ENCODE measurements around the gene RHBDF1.
A peak's percentile ranks its signal among the peaks of the same experiment; 100 is the strongest.
"Not testable (repeated sequence)": the region's sequence is repeated elsewhere in the genome, so short reads cannot be mapped to it uniquely, and the experiment has no call there.

RHBDF1 gene

DNA sequence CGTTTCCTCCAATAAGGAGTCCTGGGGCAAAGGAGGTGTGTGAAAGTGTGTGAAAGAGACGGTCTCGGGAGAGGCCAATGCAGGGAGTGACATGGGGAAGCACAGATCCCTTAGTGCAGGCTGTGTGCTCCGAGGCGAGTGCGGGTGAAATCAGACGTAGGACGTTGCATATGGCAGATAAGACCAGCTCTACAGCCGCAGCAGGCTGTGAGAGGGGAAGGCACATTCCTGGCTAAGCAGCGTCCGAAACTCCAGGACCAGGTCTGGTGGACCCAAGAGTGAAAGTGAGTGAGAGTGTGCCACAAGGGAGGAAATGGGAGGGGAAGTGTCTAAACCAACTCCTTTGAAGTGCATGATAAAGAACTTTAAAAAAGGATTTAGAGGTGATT is 30.4 kb downstream of the RHBDF1 start:
- H3K4me3 ChIP-seq (ENCODE audit: low read depth, low read length) = no peak overlapping the region
- TF ChIP-seq CTCF (IDR thresholded peaks at IDR 0.05; ENCODE audit: insufficient read depth, low read depth, low read length, missing control alignments) = no peak
- DNase-seq (ENCODE audit: low read depth) = no peak

GRCh38 chr16:41439-42068 is 30.9 kb downstream of the RHBDF1 start:
- DNase-seq (ENCODE audit: low read depth) = no peak
- H3K4me3 ChIP-seq (ENCODE audit: low read depth, low read length) = no peak overlapping the region
- no peak for TF ChIP-seq CTCF (IDR thresholded peaks at IDR 0.05; ENCODE audit: insufficient read depth, low read depth, low read length, missing control alignments)

DNA sequence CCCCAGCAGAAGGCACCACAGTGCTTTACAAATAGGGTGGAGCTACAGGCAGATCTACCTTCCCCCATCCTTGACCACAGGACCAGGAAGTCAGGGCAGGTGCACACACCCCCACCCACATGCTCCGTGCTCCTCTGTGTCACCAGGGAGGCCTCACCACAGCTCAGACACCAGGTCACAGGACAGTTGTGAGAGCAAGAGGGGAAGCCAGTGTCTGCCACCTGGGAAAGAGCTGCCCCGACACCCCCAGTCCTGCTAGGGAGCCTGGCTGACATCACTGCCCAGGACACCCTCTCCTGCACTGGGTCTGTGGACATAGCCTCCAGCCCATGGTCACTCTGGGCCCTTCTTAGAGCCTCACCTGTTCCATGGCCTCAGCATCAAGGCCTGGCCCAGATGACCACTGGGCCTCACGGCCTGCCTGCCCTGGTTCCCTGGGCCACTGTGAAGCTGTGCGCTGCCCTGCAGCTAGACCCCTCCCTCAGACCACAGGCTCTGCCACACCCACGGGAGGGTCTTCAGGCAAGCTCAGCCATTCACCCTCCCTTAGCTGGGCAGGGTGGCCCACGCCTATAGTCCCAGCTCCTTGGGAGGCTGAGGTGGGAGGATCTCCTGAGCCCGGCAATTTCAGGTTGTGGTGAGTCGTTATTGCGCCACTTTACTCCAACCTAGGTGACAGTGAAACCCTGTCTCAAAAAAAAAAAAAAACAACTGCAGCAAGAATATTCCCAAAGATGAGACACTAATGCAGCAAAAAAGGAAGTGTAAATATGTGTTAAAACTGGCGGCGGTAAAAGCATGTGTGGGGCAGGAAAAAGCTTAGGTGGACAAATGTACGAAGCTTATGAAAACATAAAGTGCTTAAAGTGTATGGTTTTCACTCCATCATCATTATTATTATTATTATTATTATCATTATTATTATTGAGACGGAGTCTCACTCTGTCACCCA is 33.2 kb downstream of the RHBDF1 start:
- no peak overlapping the region for H3K4me3 ChIP-seq (ENCODE audit: low read depth, low read length)
- no peak for TF ChIP-seq CTCF (IDR thresholded peaks at IDR 0.05; ENCODE audit: insufficient read depth, low read depth, low read length, missing control alignments)
- peak; percentile 81 for DNase-seq (ENCODE audit: low read depth)

DNA sequence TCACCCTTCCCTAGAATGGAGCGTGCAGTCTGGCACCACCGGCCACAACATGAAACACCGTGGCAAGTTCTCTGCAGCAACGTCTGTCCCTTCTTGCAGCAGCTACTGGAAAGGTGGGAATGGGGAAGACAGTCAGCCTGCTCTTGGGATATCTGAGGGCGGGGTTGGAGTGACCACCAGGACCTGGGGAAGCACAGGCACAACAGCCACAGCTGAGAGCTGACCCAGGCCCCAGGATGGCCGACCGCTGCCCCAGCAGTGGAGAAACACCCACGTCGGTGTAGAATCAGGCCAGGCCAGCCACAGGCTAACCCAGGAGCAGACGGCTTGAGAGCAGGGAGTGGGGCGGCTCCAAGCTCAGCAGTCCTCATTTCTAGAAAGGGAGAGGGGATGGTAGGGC is 34.2 kb downstream of the RHBDF1 start:
- not testable (repeated sequence) for DNase-seq (ENCODE audit: low read depth); H3K4me3 ChIP-seq (ENCODE audit: low read depth, low read length)

DNA sequence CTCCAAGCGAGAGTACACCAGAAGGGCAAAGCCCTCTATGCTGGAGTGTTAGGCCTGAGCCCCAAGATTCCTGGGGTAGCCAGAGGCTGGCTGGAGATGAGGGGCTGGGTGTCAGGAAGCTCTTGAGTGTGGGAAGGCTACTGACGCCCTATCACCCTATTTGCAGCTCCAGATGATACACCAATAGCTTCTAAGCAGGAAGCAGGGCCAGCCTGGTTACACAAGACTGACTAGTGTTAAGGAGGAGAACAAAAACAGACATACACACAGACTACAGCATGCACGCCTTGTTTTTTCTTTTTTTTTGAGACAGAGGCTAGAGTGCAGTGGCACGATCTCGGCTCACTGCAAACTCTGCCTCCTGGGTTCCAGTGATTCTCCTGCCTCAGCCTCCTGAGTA is 34.9 kb downstream of the RHBDF1 start:
- no peak for DNase-seq (ENCODE audit: low read depth)
- H3K4me3 ChIP-seq (ENCODE audit: low read depth, low read length) = no peak overlapping the region
- TF ChIP-seq CTCF (IDR thresholded peaks at IDR 0.05; ENCODE audit: insufficient read depth, low read depth, low read length, missing control alignments) = no peak

- no peak for DNase-seq (ENCODE audit: low read depth)
- no peak overlapping the region for H3K4me3 ChIP-seq (ENCODE audit: low read depth, low read length)
- TF ChIP-seq CTCF (IDR thresholded peaks at IDR 0.05; ENCODE audit: insufficient read depth, low read depth, low read length, missing control alignments) = no peak
These were observed 36.0 kb downstream of the RHBDF1 start for GRCh38 chr16:36336-36984.

DNA sequence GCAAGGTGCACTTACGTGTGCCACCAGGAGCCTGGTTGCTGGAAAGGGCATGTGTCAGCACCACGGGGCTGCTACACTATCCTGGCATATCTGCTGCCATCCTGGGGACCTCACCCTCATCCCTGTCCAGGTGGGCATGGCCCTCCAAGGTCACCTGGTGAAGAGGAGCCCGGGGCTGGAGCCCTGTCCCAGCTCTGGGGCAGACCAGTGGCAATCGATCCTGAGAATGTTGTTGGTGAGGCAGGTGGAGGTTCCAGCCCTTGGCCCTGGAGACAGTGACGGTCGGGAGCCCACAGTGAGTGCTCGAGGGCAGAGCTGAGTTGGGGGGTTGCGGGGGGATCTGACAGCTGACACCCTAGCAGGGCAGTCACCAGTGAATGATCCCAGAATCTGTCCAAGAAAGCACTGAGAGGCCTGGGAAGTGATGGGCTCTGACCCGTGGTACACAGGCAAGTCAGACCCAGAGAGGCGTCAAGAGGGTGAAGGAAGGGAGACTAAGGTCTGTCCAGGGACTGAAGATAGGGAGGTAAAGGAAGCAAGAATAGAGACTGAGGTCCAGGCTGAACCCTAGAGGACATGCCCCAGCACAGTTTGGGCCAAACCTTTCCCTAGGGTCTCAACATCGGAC is 36.6 kb downstream of the RHBDF1 start:
- TF ChIP-seq CTCF (IDR thresholded peaks at IDR 0.05; ENCODE audit: insufficient read depth, low read depth, low read length, missing control alignments) = no peak
- DNase-seq (ENCODE audit: low read depth) = no peak
- no peak overlapping the region for H3K4me3 ChIP-seq (ENCODE audit: low read depth, low read length)
